ENCODE results near the gene DTWD1.
"Not testable (repeated sequence)": the region's sequence is repeated elsewhere in the genome, so short reads cannot be mapped to it uniquely, and the experiment has no call there.

GRCh38 chr15:49666486-49666885 lies 45.6 kb downstream of the DTWD1 start:
- not testable (repeated sequence) for TF ChIP-seq CTCF (conservative IDR thresholded peaks at IDR 0.05; ENCODE audit: low read depth, low read length); SMC3 (IDR thresholded peaks at IDR 0.05; ENCODE audit: low read depth, low read length)
